NCI-H526 treated with DMSO at 0.1 percent for 48 hours (cell line): ENCODE measurements around the gene TMEM161B.
"Not testable (repeated sequence)": the region's sequence is repeated elsewhere in the genome, so short reads cannot be mapped to it uniquely, and the experiment has no call there.

Experiments
- DNase-seq: peaks from one replicate; lab custom pipeline; 2025; lab: John Stamatoyannopoulos, UW

Gene TMEM161B

GRCh38 chr5:88268385-88269184 lies at the start of gene TMEM161B:
Gene TMEM161B (minus strand): TSS chr5:88268845. CDS start chr5:88268723, 122 bp downstream.
- peak; percentile 89 for DNase-seq

- DNase-seq: no peak
These were observed 35.7 kb upstream of the TMEM161B start for GRCh38 chr5:88304356-88304755.

- no peak for DNase-seq
These were observed 29.8 kb upstream of the TMEM161B start for GRCh38 chr5:88298425-88298824.

DNA sequence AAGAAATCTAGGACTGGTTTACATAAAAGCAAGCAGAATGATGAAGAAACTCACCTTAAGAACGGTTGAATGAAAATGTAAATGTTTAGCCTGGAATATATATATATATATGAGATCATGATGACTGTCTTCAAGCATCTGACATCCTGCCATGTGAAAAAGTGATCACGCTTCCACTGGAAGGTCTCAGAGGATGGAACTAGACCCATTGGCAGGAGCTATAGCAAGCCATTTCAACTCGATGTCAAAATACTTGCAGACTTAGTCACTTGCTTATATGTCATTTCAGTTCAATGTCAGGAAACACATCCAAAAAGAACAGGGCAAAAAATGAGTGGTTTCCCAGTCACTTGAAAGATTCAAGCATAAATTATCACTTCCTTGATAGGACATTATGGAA lies 22.2 kb upstream of the TMEM161B start:
- no peak for DNase-seq

DNA sequence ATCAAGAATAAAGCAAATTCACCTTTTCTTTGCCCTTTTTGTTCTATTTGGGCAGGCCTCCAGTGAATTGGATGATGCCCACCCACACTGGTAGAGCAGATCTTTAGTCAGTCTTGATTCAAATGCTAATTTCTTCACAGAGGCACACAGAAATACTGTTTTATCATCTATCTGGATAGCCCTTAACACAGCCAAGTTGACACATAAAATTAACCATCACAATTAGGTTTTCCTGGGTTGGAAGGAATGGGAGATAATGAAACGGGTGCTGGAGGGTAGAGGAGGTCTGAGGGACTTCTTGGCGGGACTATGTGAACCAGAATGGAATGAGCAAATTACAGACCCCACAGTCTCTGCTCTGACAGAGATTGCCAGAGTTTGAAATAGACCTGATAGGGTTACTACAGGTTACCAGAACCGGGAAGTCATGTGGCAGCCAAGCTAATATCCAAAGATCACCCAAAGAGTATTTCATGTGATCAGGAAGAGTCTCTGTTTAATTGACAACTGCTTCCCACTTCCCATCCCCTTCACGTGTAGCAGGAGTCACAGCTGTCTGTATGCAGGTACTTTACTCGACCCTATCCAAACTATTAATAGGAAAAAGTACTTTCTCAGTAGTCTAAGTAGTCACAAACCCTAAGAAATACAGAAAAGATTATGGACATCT lies 20.0 kb upstream of the TMEM161B start:
- DNase-seq: no peak

GRCh38 chr5:88287846-88288527 lies 19.3 kb upstream of the TMEM161B start:
- DNase-seq: no peak

DNA sequence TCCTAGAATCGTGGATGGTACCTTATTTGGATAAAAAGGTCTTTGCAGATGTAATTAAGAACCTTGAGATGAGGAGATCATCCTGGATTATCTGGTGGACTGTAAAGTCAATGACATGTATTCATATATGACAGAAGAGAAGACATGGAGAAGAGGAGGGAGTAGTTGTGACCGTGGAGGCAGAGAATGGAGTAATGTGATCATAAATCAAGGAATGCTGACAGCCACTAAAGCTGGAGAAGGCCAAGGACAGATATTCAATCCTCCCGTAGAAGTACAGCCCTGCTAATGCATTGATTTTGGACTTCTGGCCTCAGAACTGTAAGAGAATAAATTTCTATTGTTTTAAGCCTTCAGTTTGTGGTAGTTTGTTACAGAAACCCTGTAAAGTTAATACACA lies 18.7 kb upstream of the TMEM161B start:
- DNase-seq: no peak

DNA sequence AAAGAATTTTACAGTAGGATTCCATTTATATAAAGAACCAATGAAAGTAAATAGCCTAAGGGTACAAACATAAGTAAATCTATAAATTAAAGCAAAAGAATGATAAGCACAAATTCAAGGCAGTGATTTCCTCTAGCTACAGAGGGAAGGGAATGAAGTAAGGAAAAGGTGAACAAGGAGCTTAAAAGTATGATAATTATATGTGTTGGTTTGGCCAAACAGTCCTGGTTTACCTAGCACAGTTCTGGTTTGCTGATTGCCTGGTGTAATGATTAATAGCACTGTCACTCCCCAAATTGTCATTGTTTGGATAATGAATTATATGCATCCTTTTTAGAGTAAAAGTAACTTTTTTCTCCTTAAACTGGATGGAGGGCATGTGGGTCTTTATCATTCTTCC lies 15.0 kb upstream of the TMEM161B start:
- no peak for DNase-seq

DNA sequence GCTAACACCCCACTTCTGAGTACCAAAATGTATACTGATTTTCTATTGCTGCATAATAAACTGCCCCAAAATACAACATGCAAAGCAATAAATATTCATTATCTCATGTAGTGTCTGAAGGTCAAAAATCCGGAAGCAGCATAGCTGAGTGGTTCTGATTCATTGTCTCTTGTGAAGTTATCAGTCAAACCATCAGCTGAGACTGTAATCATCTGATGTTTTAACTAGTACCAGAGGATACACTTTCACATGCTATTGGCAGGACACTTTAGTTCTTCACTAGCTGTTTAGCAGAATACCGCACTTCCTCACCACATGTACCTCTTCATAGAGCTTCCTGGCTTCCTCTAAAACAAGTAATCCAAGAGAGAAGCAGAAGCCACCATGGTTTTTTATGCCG lies 12.7 kb upstream of the TMEM161B start:
- no peak for DNase-seq

DNA sequence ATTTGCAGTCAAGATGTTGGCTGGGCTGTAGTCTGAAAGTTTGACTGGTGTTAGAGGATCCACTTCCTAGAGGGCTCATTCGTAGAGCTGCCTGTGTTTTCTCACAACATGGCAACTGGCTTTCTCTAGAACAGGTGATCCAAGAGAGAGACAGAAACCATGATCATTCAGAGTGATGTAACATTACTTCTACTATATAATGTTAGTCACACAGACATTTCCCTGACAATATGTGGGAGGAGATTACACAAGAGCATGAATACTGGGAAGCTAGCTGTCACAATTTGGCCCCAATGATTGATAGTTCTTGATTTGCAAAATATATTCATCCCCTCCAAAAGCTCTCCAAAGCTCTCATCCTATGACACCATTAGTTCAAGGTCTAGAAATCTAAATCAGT lies 10.9 kb upstream of the TMEM161B start:
- DNase-seq: no peak

- no peak for DNase-seq
These were observed 7.7 kb upstream of the TMEM161B start for GRCh38 chr5:88276378-88276777.

GRCh38 chr5:88275581-88275980 lies 6.9 kb upstream of the TMEM161B start:
- no peak for DNase-seq

GRCh38 chr5:88269222-88269771 lies 652 bp upstream of the TMEM161B start:
- peak; percentile 32 for DNase-seq

DNA sequence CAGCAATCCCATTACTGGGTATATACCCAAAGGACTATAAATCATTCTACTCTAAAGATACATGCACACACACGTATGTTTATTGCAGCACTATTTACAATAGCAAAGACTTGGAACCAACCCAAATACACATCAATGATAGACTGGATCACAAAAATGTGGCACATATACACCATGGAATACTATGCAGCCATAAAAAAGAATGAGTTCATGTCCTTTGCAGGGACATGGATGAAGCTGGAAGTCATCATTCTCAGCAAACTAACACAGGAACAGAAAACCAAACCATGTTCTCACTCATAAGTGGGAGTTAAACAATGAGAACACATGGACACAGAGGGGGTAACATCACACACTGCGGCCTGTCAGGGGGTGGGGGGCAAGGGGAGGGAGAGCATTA lies 4.1 kb downstream of the TMEM161B start:
- not testable (repeated sequence) for DNase-seq

DNA sequence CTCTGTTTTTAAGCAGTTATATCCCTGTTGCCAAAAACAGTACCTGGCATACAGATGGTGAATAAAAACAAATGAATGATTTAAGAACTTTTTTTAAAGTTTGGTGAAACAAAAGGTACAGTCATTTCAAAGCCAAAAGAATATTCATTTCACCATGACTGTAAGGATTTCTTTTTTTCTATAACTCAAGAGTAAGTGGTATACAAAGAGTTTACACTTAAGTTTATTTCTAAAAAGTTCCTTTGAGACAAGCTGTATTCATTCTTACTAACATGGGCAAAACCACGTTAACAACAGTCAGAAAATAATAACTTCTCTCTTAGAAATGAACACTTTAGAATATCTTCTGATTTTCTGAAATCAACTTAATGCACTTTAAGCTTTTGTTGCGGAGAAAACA lies 5.3 kb downstream of the TMEM161B start:
- DNase-seq: no peak

DNA sequence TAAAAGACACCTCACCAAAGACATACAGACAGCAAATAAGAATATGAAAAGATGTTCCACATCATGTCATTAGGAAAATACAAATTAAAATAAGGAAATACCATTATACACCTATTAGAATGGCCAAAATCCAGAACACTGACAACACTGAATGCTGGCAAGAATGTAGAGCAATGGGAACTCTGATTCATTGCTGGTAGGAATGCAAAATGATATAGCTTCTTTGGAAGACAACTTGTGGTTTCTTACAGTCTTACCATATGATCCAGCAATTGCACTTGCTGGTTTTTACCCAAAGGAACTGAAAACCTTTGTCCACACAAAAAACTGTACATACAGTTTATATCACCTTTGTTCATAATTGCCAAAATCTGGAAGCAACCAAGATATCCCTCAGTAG lies 6.5 kb downstream of the TMEM161B start:
- DNase-seq: no peak

DNA sequence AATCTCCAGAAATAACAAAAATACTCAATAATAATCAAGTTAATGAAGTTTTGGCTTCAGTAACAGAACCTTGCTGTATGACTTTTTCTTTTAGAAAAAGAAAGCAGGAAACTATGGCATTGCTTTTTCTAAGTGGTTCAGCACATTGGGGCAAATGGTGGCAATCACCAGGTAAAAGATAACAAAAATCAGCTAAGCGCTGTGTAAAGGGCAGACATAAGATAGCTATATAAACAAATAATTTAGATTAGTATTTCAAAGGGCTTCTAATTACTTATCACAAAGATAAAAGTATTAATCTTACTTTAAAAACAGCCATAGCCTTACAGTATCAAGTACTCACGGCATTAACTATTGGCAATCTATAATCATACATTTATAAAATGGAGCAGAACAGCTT lies 10.0 kb downstream of the TMEM161B start:
- DNase-seq: no peak

GRCh38 chr5:88256872-88257271 lies 11.8 kb downstream of the TMEM161B start:
- no peak for DNase-seq

GRCh38 chr5:88256037-88256436 lies 12.6 kb downstream of the TMEM161B start:
- no peak for DNase-seq

- DNase-seq: no peak
These were observed 14.3 kb downstream of the TMEM161B start for GRCh38 chr5:88254320-88254719.

GRCh38 chr5:88251048-88251711 lies 17.5 kb downstream of the TMEM161B start:
- DNase-seq: no peak

DNA sequence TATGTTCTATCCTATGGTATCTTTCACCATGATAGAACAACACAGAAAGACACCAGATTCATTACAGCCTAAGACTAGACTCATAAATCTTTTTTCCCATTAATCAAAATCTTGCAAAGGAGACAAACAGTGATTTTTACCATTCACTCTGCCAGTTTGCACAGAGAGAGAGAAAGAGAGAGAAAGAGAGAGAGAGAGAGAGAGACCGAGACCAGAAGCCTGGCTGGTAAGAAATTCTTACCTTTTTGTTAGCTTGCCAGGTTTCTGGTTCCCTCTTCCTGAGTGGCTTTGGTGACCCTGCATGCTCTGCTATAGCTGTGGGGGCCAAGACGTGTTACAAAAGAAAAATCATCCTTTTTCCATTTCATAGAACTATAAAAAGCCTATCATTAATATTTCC lies 18.6 kb downstream of the TMEM161B start:
- no peak for DNase-seq
